ENCODE results near the gene EMC10.

The EMC10 gene

GRCh38 chr19:50449236-50449899, 26.9 kb upstream of the EMC10 start:
- TF ChIP-seq CTCF (IDR thresholded peaks at IDR 0.05; ENCODE audit: low read depth, low read length), result no peak

GRCh38 chr19:50450369-50451222, 25.7 kb upstream of the EMC10 start:
- Histone ChIP-seq H3K9me3 (no peaks in the 10 kb centered on the region), H3K27me3 (no peaks in the 10 kb centered on the region), H3K36me3 (no peaks in the 10 kb centered on the region), H3K4me1 (no peaks in the 10 kb centered on the region), H3K4me3 (ENCODE audit: low read depth, low read length) (no peak overlapping the region)
- no peak for DNase-seq
- no peak for TF ChIP-seq CTCF (IDR thresholded peaks at IDR 0.05; ENCODE audit: low read depth, low read length)

More at GRCh38 chr19:50449236-50449899, 26.9 kb upstream of the EMC10 start:
- H3K4me1 ChIP-seq, result no peaks in the 10 kb centered on the region
- no peak for DNase-seq
- H3K9me3 ChIP-seq, result no peaks in the 10 kb centered on the region
- H3K36me3 ChIP-seq, result no peaks in the 10 kb centered on the region
- no peak overlapping the region for H3K4me3 ChIP-seq (ENCODE audit: low read depth, low read length)
- H3K27me3 ChIP-seq, result no peaks in the 10 kb centered on the region

- no peak for DNase-seq
- Histone ChIP-seq H3K9me3 (no peaks in the 10 kb centered on the region), H3K4me1 (no peaks in the 10 kb centered on the region), H3K36me3 (no peaks in the 10 kb centered on the region), H3K27me3 (no peaks in the 10 kb centered on the region), H3K4me3 (ENCODE audit: low read depth, low read length) (no peak overlapping the region)
- TF ChIP-seq CTCF (IDR thresholded peaks at IDR 0.05; ENCODE audit: low read depth, low read length), result no peak
These were observed 25.1 kb upstream of the EMC10 start for GRCh38 chr19:50451223-50451534.

- Histone ChIP-seq H3K4me1 (no peaks in the 10 kb centered on the region), H3K27me3 (peaks cover 5% of the 10 kb centered on the region), H3K4me3 (ENCODE audit: low read depth, low read length) (no peak overlapping the region), H3K36me3 (no peaks in the 10 kb centered on the region), H3K9me3 (no peaks in the 10 kb centered on the region)
- DNase-seq, result no peak
- TF ChIP-seq CTCF (IDR thresholded peaks at IDR 0.05; ENCODE audit: low read depth, low read length), result no peak
These were observed 23.1 kb upstream of the EMC10 start for GRCh38 chr19:50453243-50453642.

- H3K9me3 ChIP-seq, result no peaks in the 10 kb centered on the region
- DNase-seq, result no peak
- no peaks in the 10 kb centered on the region for H3K36me3 ChIP-seq
- no peaks in the 10 kb centered on the region for H3K4me1 ChIP-seq
- H3K27me3 ChIP-seq, result peaks cover 5% of the 10 kb centered on the region
- no peak for TF ChIP-seq CTCF (IDR thresholded peaks at IDR 0.05; ENCODE audit: low read depth, low read length)
- no peak overlapping the region for H3K4me3 ChIP-seq (ENCODE audit: low read depth, low read length)
These were observed 20.3 kb upstream of the EMC10 start for GRCh38 chr19:50455992-50456391.

GRCh38 chr19:50457300-50457699, 19.0 kb upstream of the EMC10 start:
- no peak for TF ChIP-seq CTCF (IDR thresholded peaks at IDR 0.05; ENCODE audit: low read depth, low read length)
- Histone ChIP-seq H3K27me3 (peaks cover 5% of the 10 kb centered on the region), H3K9me3 (no peaks in the 10 kb centered on the region), H3K36me3 (no peaks in the 10 kb centered on the region), H3K4me3 (ENCODE audit: low read depth, low read length) (no peak overlapping the region), H3K4me1 (no peaks in the 10 kb centered on the region)
- no peak for DNase-seq

Data from BE2C (cell line).